ENCODE measurements around the gene SMIM28.

DNA sequence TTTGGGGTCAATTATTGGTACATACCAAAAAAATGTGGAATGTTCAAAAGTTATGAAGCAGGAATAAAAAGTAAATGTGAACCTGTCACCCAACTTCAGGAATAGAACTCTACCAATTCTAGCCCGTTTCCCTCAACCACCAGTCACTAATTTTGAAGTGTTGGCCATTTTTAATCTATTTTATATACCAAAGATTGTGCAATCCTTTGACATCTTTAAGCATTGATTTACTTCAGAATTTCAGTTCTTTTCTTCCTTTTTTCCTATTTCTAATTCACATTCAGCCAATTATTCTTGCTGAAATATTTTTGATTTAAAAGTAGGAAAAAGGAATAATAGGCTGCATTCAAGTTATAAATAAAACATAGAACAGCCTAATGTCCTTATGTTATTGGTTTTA lies 46.9 kb upstream of the SMIM28 start:
- TF ChIP-seq, protein P1, sequence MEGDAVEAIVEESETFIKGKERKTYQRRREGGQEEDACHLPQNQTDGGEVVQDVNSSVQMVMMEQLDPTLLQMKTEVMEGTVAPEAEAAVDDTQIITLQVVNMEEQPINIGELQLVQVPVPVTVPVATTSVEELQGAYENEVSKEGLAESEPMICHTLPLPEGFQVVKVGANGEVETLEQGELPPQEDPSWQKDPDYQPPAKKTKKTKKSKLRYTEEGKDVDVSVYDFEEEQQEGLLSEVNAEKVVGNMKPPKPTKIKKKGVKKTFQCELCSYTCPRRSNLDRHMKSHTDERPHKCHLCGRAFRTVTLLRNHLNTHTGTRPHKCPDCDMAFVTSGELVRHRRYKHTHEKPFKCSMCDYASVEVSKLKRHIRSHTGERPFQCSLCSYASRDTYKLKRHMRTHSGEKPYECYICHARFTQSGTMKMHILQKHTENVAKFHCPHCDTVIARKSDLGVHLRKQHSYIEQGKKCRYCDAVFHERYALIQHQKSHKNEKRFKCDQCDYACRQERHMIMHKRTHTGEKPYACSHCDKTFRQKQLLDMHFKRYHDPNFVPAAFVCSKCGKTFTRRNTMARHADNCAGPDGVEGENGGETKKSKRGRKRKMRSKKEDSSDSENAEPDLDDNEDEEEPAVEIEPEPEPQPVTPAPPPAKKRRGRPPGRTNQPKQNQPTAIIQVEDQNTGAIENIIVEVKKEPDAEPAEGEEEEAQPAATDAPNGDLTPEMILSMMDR (IDR thresholded peaks at IDR 0.05; ENCODE audit: insufficient read depth, low read length, poor library complexity, severe bottlenecking): no peak
- TF ChIP-seq EZH2phosphoT487 (conservative IDR thresholded peaks at IDR 0.05; ENCODE audit: low read length): no peak

Measured in SU-DHL-6 (cell line).